Femur (tissue), 1 donor: ENCODE results near the gene CAMTA1.

Experiments used
- DNase-seq: peaks from one replicate; pipeline ENCODE4 v3.0.0-alpha.2; 2017

Gene CAMTA1

GRCh38 chr1:7533006-7533405 is 747.8 kb downstream of the CAMTA1 start:
- DNase-seq: no peak

- DNase-seq: no peak
Observed at GRCh38 chr1:7534061-7534825, 749.0 kb downstream of the CAMTA1 start.

- DNase-seq: no peak
Observed at GRCh38 chr1:7535016-7535415, 749.8 kb downstream of the CAMTA1 start.

DNA sequence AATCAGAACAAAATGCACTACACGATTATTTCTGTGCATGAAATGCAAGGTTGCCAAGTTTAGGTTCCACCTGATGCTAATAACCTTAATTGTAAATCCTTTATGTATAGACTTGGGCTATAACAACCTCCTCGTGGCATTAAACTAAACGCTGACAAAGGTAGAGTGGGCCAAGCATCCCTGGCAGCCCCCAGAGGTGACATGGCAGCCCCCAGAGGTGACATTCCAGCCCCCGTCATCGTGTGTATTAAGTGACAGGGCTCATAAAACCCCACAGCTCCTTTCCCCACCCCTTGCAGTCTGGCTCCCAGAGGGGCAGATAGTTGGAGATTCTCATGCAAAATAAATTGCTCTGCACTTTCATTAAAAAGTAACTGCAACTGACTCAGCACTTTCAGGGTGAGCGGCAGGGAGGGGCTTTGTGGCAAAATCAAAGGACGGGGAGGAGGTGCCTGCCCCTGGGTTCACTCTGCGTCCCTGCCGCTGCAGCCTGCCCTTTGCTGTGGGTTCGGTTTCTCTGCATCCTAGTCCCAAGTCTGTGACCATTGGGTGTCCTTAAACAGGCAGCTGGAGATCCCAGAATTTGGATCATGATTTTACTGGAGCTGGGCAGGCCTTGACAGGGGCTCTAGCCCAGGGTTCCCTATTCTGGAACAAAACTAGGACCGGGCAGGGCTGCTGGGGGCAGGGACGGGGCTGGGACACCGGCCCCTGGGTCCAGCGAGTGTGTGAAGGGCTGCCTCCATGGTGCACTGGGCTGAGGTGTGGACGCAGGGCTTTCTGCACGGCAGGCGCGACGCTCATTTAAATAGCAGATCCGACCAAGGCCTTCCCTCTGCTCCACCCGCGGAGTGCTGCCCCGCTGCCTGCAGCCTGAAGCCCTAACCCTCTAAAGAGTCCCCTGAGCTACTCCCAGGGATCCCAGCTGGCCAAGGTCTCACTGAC is 751.0 kb downstream of the CAMTA1 start:
- DNase-seq: no peak

- no peak for DNase-seq
Observed at GRCh38 chr1:7536891-7537591, 751.8 kb downstream of the CAMTA1 start.

GRCh38 chr1:7538033-7538432 is 752.8 kb downstream of the CAMTA1 start:
- no peak for DNase-seq

DNA sequence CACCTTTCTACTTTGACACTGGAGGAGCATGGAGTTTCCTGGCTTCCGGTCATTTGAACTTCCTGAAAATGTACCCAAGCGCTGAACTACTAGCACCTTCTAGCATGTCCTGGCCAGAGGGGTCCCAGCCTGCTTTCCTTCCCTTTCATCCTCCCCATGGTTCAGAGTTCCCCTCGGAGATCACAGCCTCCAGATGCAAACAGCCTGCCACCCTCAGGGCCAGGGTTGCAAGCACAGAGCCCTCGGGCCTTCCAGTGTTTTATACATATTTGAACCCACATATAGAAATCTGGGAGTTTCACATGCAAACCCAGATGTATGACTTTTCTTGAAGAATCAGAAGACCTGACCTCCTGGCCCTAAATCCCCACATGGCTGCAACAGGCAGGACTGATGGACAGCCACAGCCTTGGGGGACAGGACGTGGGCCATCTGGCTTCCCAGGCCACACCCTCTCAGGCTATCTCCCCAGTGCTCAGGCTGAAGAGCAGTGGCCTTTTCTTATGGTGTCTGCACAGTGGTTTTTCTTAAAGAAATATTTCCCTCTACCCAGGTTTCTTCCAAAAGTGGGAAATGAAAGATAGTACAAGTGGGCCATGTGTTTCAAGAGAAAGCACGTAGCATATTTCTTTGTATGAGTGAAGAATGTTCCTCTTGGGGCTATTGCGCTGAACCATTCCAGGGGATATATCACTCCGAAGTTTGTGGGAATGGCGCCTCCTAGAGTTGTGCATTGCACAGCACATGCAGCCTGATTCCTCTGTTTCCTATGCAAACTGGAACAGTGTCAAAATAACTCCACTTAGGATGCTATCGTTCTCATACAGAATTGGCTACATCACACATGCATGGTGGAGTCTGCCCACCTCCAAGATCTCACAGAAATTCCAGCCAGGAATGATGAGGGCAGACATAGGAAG is 753.9 kb downstream of the CAMTA1 start:
- DNase-seq: no peak

DNA sequence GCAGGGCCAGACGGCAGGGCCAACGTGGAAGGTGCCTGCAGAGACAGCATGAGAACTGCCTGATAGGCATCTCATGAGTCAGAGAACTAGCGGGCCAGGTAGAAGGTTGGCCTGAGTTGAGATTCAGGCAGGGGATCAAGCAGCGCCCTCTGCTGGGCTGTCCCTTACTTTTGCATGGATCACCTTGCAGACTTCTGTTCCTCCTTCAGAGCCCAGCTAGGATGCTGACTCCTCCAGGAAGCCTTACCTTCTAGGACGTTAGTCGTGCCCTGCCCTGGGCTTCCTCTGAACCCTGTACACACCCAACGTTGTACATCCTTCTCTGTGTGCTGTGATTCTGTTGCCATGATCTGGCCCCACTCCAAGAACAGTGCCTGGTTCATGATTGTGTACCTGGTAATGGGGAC is 754.5 kb downstream of the CAMTA1 start:
- no peak for DNase-seq

GRCh38 chr1:7540816-7541215 is 755.6 kb downstream of the CAMTA1 start:
- no peak for DNase-seq

GRCh38 chr1:7541629-7542028 is 756.4 kb downstream of the CAMTA1 start:
- no peak for DNase-seq

DNA sequence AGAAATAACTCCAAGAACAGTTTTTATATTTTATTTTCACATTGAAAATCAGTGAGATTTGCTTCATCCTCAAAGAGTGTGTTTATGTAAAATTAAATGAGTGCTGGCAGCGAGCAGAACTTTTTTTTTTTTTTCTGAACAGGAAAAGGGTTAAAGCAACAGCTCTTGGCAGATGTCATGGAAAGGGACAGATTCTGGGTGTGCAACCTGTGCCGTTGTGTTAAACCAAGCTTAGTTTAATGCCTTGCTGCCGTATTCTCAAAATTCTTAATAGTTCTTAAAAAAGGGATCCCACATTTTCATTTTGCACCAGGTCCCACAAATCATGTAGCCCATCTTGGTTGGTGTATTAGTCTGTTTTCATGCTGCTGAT is 758.5 kb downstream of the CAMTA1 start:
- DNase-seq: no peak

- peak; percentile 53 for DNase-seq
Observed at GRCh38 chr1:7549277-7550161, 764.3 kb downstream of the CAMTA1 start.

DNA sequence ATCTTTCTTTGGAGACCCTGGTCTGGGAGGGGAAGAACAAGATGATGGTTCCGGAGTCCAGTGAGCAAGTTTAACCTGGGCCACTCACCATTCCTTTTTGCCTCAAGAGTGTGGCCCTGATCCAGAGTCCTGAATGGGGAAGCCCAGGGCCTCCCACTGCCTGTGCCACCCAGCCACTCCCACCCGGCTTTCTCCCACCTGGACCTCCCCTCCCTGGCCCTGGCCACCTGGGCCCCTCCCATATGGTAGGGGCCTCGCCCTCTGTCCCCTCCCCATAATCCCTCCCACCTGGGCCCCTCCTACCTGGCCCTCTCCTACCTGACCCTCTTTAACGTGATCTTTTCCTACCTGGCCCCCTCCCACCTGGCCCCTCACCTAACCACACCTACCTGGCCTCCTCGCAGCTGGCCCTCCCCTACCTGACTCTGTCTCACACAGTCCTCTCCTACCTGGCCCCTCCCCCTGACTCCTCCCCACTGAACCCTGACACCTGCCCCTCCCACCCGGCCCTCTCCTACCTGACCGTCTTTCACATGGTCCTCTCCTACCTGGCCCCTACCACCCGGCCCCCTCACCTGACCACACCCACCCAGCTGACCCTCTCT is 765.1 kb downstream of the CAMTA1 start:
- no peak for DNase-seq

DNA sequence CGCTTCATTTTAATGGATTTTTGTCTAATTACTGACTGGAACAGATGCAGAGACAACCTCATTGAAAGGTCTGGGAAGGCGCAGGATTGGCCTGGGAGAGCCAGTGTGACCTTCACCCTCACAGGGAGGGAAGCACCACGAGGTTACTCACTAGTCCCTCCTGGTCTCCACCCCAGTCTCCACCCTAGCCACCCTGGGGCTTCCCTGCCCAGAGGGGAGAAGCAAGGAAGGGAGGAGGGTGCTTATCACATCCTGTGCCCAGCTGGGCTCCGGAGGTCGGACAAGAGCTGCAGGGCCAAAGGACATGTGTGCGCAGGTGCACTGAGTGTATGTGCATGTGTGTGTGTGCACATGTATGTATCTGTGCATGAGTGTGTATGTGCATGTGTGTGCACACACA is 765.7 kb downstream of the CAMTA1 start:
- DNase-seq: no peak

- DNase-seq: no peak
Observed at GRCh38 chr1:7551442-7551841, 766.2 kb downstream of the CAMTA1 start.

DNA sequence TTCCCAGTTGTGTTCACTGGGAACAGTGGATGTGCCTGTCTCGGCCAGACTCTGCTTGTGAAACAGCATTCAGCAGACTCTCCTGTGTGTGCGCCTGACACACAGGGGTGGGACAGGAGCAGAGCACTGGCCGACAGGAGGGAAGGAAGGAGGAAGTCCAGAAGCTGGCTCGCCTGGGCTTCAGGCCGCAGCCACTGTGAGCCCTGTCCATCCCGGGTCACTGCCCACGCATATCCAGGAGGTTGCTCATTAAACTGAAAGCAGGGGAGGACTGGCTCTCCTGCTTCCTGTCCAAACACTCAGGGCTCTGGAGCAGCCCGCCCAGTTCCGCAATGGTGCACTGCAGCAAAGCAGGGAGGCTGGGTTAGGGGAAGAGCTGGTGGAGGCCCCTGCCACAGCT is 767.1 kb downstream of the CAMTA1 start:
- no peak for DNase-seq

DNA sequence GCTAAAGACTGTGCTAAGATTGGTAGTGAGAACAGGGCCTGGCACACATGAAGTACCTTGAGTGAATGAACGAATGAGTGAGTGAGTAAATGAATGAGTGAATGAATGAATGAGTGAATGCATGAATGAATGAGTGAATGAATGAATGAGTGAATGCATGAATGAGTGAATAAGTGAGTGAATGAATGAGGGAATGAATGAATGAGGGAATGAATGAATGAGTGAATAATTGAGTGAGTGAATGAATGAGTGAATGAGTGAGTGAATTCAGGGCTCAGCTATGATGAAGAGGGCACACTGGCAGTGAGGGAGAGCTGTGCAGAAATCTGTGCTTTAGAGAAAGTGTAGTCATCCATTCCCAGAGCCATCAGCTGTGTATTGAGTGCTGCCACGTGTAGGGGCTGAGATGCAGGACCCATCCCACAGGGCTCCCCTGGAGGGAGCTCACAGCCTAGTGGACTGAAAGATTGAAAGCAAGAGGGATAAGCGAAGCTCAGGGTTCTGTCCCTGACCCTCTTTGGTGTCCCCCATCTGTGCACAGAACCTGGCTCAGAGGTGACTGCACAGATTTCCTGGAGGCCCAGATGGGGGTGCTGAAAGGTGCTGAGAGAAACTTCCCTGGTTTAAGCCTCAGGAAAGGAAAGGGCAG is 767.9 kb downstream of the CAMTA1 start:
- no peak for DNase-seq

GRCh38 chr1:7554385-7555235 is 769.4 kb downstream of the CAMTA1 start:
- no peak for DNase-seq
